Measurements from ENCODE around the gene HNRNPUL1.

DNA sequence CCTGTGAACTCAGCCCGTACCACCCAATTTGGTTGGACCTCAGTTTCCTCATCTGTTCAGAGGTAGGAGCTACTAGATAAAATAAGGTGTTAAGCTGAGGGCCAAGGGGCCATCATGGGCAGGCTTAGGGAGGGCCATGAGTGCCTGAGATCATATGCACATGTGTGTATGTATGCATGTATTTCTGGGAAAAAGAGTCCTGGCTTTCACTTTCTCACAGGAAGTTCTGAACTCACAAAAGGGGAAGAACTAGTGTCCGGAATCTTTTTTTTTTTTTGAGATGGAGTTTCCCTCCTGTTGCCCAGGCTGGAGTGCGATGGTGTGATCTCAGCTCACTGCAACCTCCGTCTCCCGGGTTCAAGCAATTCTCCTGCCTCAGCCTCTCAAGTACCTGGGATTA is 70.6 kb downstream of the HNRNPUL1 start:
- TF ChIP-seq, protein P1, sequence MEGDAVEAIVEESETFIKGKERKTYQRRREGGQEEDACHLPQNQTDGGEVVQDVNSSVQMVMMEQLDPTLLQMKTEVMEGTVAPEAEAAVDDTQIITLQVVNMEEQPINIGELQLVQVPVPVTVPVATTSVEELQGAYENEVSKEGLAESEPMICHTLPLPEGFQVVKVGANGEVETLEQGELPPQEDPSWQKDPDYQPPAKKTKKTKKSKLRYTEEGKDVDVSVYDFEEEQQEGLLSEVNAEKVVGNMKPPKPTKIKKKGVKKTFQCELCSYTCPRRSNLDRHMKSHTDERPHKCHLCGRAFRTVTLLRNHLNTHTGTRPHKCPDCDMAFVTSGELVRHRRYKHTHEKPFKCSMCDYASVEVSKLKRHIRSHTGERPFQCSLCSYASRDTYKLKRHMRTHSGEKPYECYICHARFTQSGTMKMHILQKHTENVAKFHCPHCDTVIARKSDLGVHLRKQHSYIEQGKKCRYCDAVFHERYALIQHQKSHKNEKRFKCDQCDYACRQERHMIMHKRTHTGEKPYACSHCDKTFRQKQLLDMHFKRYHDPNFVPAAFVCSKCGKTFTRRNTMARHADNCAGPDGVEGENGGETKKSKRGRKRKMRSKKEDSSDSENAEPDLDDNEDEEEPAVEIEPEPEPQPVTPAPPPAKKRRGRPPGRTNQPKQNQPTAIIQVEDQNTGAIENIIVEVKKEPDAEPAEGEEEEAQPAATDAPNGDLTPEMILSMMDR (IDR thresholded peaks at IDR 0.05), result no peak
- TF ChIP-seq EZH2 (IDR thresholded peaks at IDR 0.05; ENCODE audit: borderline replicate concordance, insufficient read depth, low read depth, low read length, poor library complexity, severe bottlenecking), result no peak

Measured in B cell (primary cell).